Prostate gland (tissue), 2 donors: ENCODE results near the gene ELOA. TPM values are rescaled to one million over a fixed set of nuclear protein-coding genes. Genes with fewer than 3 reads are reported as not detected.
A peak's percentile ranks its signal among the peaks of the same experiment; 100 is the strongest.
"Not testable (repeated sequence)": the region's sequence is repeated elsewhere in the genome, so short reads cannot be mapped to it uniquely, and the experiment has no call there.

Experiments
- DNase-seq: peaks from one replicate; pipeline ENCODE4 v3.0.0-alpha.2; 2019; ENCODE audit warnings: low spot score
- H3K27ac ChIP-seq, 2 donors: fragments of 200-600 bp; sonication (generic); 2 replicates each; pipeline ENCODE4 v1.5.1; 2017 to 2019
- H3K27me3 ChIP-seq: fragments of 200-600 bp; sonication (generic); replicated peaks from 2 replicates; pipeline ENCODE4 v1.5.1; 2019; ENCODE audit not compliant: insufficient read depth
- H3K36me3 ChIP-seq, 2 donors: fragments of 200-600 bp; sonication (generic); 1 replicate in 1 of 2; 2 replicates in 1 of 2; pipeline versions ENCODE4 v1.5.1 to v1.8.1; 2017 to 2019
- H3K4me1 ChIP-seq: fragments of 200-600 bp; sonication (generic); replicated peaks from 2 replicates; pipeline ENCODE4 v1.5.1; 2019
- H3K4me3 ChIP-seq, 2 donors: fragments of 200-600 bp; sonication (generic); 2 replicates each; pipeline ENCODE4 v1.5.1; 2017 to 2019
- H3K9me3 ChIP-seq: fragments of 200-600 bp; sonication (generic); 2 replicates; pipeline ENCODE4 v1.5.1; 2017
- CTCF ChIP-seq, 4 experiments: fragments of 200-600 bp in 2 of 4; fragments of 450-650 bp in 2 of 4; sonication (generic) in 2 of 4; IDR thresholded peaks; 1 replicate in 3 of 4; 2 replicates in 1 of 4; pipeline ENCODE4 v1.5.1; 2016 to 2019; ENCODE audit warnings: antibody characterized with exemption in 4 of 4, mild to moderate bottlenecking in 2 of 4, moderate library complexity in 2 of 4
- POLR2A ChIP-seq: fragments of 450-650 bp; IDR thresholded peaks from one replicate; pipeline ENCODE4 v1.6.1; 2016; ENCODE audit warnings: antibody characterized with exemption, mild to moderate bottlenecking
- POLR2AphosphoS5 ChIP-seq: sonication (generic); formaldehyde crosslinking; IDR thresholded peaks from one replicate; pipeline ENCODE4 v1.6.1; 2017; ENCODE audit warnings: antibody characterized with exemption
- WGBS: methylation state at CpG from one replicate; pipeline ENCODE4 v1.1.5; 2018; 5-methylcytosine and 5-hydroxymethylcytosine counted together
- intact Hi-C: fragments of 100-400 bp; cut with DNase I; formaldehyde crosslinking; loops from one replicate; pipeline ENCODE4 v1.14.2; 2022
- total RNA-seq, 2 donors: library from RNA; depleted of rRNA; stranded (reverse); fragments of >200 nt; gene quantifications; one replicate each; pipeline ENCODE4 v1.1.0, GENCODE V29; 2016

The ELOA gene
- total RNA-seq, 2 donors from 2014 or later = 35.7 to 42.1 TPM

DNA sequence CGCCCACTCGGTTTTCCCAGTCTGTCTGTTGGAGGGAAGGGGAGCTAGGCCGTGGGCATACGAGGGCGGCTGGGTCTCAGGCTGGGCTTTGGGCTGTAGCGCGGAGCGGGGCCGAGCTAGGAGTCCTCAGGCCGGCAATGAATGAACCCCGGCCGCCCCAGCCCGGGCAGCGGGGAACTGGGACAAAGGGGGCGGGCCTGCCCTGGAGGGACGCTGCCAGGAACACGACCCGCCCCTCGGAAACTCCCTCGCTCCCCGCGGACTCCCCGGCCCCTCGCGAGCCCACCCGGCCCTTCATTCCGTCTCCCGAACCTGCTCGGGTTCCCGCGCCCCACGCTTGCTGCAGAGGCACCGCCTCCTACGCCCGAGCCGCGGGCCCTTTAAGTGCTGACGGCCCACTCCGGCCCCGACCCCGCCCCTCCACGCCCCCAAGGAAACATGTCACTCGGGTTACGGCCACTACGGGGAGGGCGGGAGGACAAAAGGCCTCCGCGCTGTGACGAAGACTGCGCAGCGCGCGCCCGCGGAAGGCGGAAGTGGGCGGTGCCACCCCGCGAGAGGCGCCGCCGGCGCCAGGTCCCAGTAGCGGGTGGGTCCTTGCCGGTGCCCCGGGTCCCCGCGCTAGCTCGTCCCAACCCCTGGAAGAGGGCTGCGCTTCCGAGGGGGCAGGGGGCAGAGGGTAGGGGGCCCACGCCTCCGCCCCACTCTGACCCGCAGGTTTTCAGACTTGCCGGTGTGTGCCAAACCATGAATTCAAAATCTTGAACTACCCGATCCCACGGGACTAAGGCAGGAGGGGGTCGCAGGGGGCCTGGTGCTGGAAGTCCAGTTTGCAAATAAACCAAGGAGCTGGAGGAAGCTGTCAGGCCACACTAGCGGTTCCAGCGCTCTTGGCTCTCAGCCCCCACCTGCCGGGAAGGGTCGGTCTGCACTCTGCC lies 57.4 kb downstream of the ELOA start, which contains the start of gene GALE:
Gene GALE (minus strand): TSS at position 355 of the 938 bp plus-strand sequence. CDS start 1,747 bp downstream, outside the sequence.
- no peaks in the 10 kb centered on the region for H3K27me3 ChIP-seq
- H3K4me1 ChIP-seq = peaks cover 12% of the 10 kb centered on the region
- H3K4me3 ChIP-seq = peak within 1 kb of the TSS; percentile 84 to 87
- H3K36me3 ChIP-seq = no peaks in the 10 kb centered on the region
- intact Hi-C loops = loop anchor here (10.0 kb wide), 1 partner anchor 224 kb away; no protein-coding TSS in a partner anchor
- no peaks in the 10 kb centered on the region for H3K9me3 ChIP-seq
- peak; percentile 96 for DNase-seq
- WGBS = under 1% methylated on average over 61 of the region's 82 CpGs
- TF ChIP-seq CTCF (IDR thresholded peaks at IDR 0.05) (peak in 2 of 4 experiments; percentile 24 to 29), POLR2AphosphoS5 (peak; percentile 97), POLR2A (peak; percentile 74)
- H3K27ac ChIP-seq = peak within 1 kb of the TSS; percentile 83 to 87

DNA sequence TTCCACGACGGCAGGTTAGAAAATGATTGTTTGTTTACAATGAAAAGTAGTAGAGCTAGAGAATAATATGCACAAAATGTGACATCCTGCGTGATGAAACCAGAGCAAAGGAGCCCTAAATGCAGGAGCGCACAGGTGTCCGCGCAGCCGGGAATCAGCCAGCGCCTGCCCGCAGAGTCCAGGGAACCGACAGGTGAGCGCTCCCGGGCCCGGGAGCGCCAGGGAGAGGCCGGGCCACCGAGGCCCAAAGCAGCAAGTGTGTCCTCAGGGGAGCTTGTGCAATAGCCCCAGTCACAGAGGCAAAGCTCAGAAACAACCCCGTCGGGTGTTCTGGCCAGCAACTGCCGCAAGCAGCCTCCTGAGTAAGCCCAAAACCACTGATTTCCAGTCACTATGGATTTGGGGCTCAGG lies 58.1 kb downstream of the ELOA start:
- 10% methylated on average over 19 of the region's 19 CpGs for WGBS
- DNase-seq = no peak
- intact Hi-C loops = loop anchor here (10.0 kb wide), 1 partner anchor 223 kb away; no protein-coding TSS in a partner anchor
- no peaks in the 10 kb centered on the region for H3K36me3 ChIP-seq
- no peaks in the 10 kb centered on the region for H3K27me3 ChIP-seq
- H3K4me1 ChIP-seq = peaks cover 12% of the 10 kb centered on the region
- H3K27ac ChIP-seq = peak overlapping the region; percentile 83 to 87
- peak overlapping the region; percentile 84 to 87 for H3K4me3 ChIP-seq
- no peaks in the 10 kb centered on the region for H3K9me3 ChIP-seq
- TF ChIP-seq CTCF (IDR thresholded peaks at IDR 0.05) (no peak), POLR2AphosphoS5 (no peak), POLR2A (no peak)

GRCh38 chr1:23801876-23802275 lies 58.6 kb downstream of the ELOA start:
- Histone ChIP-seq H3K27me3 (no peaks in the 10 kb centered on the region), H3K4me1 (peaks cover 12% of the 10 kb centered on the region), H3K36me3 (no peaks in the 10 kb centered on the region), H3K4me3 (no peak overlapping the region), H3K27ac (peak overlapping the region in 1 of 2 donors; percentile 83), H3K9me3 (no peaks in the 10 kb centered on the region)
- no peak for DNase-seq
- TF ChIP-seq CTCF (IDR thresholded peaks at IDR 0.05) (no peak), POLR2AphosphoS5 (no peak), POLR2A (no peak)
- intact Hi-C loops = loop anchor here (10.0 kb wide), 1 partner anchor 223 kb away; no protein-coding TSS in a partner anchor
- 64% methylated on average over 10 of the region's 10 CpGs for WGBS

DNA sequence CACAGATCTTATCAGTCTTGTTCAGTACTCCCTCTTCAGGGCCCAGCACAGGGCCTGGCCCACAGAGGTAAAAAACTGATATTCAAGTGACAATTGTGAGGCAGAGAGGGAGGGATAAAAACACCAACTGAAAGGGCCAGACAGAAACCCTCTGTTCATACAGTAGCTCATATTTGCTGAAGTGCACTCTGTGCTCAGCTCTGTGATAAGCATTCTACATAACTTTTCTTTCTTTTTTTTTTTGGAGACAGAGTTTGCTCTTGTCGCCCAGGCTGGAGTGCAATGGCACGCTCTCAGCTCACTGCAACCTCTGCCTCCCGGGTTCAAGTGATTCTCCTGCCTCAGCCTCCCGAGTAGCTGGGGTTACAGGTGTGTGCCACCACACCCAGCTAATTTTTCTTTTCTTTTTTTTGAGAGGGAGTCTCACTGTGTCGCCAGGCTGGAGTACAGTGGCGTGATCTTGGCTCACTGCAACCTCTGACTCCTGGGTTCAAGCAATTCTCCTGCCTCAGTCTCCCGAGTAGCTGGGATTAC lies 59.6 kb downstream of the ELOA start:
- WGBS = 93% methylated on average over 7 of the region's 7 CpGs
- not testable (repeated sequence) for H3K4me3 ChIP-seq, H3K27ac ChIP-seq, DNase-seq, H3K9me3 ChIP-seq, H3K36me3 ChIP-seq, H3K27me3 ChIP-seq
- intact Hi-C loops = loop anchor here (10.0 kb wide), 1 partner anchor 222 kb away; no protein-coding TSS in a partner anchor
- peaks cover 12% of the 10 kb centered on the region for H3K4me1 ChIP-seq

GRCh38 chr1:23803674-23804073 lies 60.4 kb downstream of the ELOA start:
- Histone ChIP-seq H3K27ac (no peak overlapping the region), H3K4me3 (no peak overlapping the region), H3K4me1 (peaks cover 12% of the 10 kb centered on the region), H3K36me3 (no peaks in the 10 kb centered on the region), H3K9me3 (no peaks in the 10 kb centered on the region), H3K27me3 (no peaks in the 10 kb centered on the region)
- DNase-seq = no peak
- 95% methylated on average over 5 of the region's 5 CpGs for WGBS
- no peak for TF ChIP-seq POLR2A
- intact Hi-C loops = loop anchor here (10.0 kb wide), 1 partner anchor 221 kb away; no protein-coding TSS in a partner anchor
